Neuronal stem cell (in vitro differentiated cells): ENCODE data around the gene LYPLAL1.
"Not testable (repeated sequence)": the region's sequence is repeated elsewhere in the genome, so short reads cannot be mapped to it uniquely, and the experiment has no call there.

Source experiments
- DNase-seq: peaks from one replicate; pipeline ENCODE4 v3.0.0-alpha.2; 2013; ENCODE audit warnings: low spot score
- H2AFZ ChIP-seq: one replicate; pipeline ENCODE4 v1.6.1; 2013; ENCODE audit warnings: mild to moderate bottlenecking, low read length, inconsistent platforms
- H2AK5ac ChIP-seq: 2 replicates; pipeline ENCODE4 v1.6.1; 2013; ENCODE audit warnings: low read depth, mild to moderate bottlenecking, inconsistent platforms, low read length, moderate library complexity, mixed read lengths
- H2BK120ac ChIP-seq: 2 replicates; pipeline ENCODE4 v1.6.1; 2013; ENCODE audit warnings: low read depth, mild to moderate bottlenecking, inconsistent platforms, low read length, moderate library complexity, mixed read lengths
- H2BK12ac ChIP-seq: one replicate; pipeline ENCODE4 v1.6.1; 2013; ENCODE audit warnings: low read length, inconsistent platforms
- H2BK15ac ChIP-seq: 2 replicates; pipeline ENCODE4 v1.6.1; 2013; ENCODE audit warnings: mild to moderate bottlenecking, low read length, inconsistent platforms, mixed read lengths
- H2BK5ac ChIP-seq: one replicate; pipeline ENCODE4 v1.6.1; 2013; ENCODE audit warnings: inconsistent platforms, mild to moderate bottlenecking, low read length, moderate library complexity
- H3K14ac ChIP-seq: one replicate; pipeline ENCODE4 v1.6.1; 2013; ENCODE audit warnings: low read length, inconsistent platforms
- H3K18ac ChIP-seq: 2 replicates; pipeline ENCODE4 v1.6.1; 2013; ENCODE audit warnings: low read length, inconsistent platforms
- H3K23ac ChIP-seq: 2 replicates; pipeline ENCODE4 v1.6.1; 2013; ENCODE audit warnings: low read depth, mild to moderate bottlenecking, mixed read lengths, low read length, inconsistent platforms; ENCODE audit not compliant: poor library complexity
- H3K27ac ChIP-seq: replicated peaks from 3 replicates; pipeline ENCODE4 v1.5.1; 2013; ENCODE audit warnings: low read length, inconsistent platforms
- H3K27me3 ChIP-seq, 3 experiments: 2 replicates each; pipeline ENCODE4 v1.6.1; 2013; ENCODE audit warnings: low read length in 3 of 3, mild to moderate bottlenecking in 2 of 3, inconsistent platforms in 1 of 3, low read depth in 1 of 3, mixed read lengths in 1 of 3, moderate library complexity in 1 of 3; ENCODE audit not compliant: control insufficient read depth in 3 of 3, insufficient read depth in 3 of 3
- H3K36me3 ChIP-seq, 2 donors: replicated peaks in 1 of 2; 2 replicates each; pipeline ENCODE4 v1.6.1; 2013; ENCODE audit warnings: low read length in 2 of 2; ENCODE audit not compliant: control insufficient read depth in 2 of 2, insufficient read depth in 2 of 2
- H3K4ac ChIP-seq: 2 replicates; pipeline ENCODE4 v1.6.1; 2013; ENCODE audit warnings: inconsistent platforms, mild to moderate bottlenecking, low read length, moderate library complexity
- H3K4me1 ChIP-seq, 2 donors: 1 replicate in 1 of 2; 2 replicates in 1 of 2; pipeline ENCODE4 v1.6.1; 2013; ENCODE audit warnings: low read length in 2 of 2, low read depth in 1 of 2; ENCODE audit not compliant: control insufficient read depth in 2 of 2, insufficient read depth in 1 of 2
- H3K4me2 ChIP-seq: one replicate; pipeline ENCODE4 v1.6.1; 2013; ENCODE audit warnings: mild to moderate bottlenecking, low read length, inconsistent platforms; ENCODE audit not compliant: insufficient read depth, poor library complexity, severe bottlenecking
- H3K4me3 ChIP-seq, 2 donors: 2 replicates each; pipeline ENCODE4 v1.5.1; 2013; ENCODE audit warnings: low read length in 2 of 2, mild to moderate bottlenecking in 2 of 2, inconsistent platforms in 1 of 2, moderate library complexity in 1 of 2
- H3K79me1 ChIP-seq: one replicate; pipeline ENCODE4 v1.6.1; 2013; ENCODE audit warnings: low read depth, mild to moderate bottlenecking, inconsistent platforms, low read length, moderate library complexity
- H3K9ac ChIP-seq: one replicate; pipeline ENCODE4 v1.6.1; 2013; ENCODE audit warnings: mild to moderate bottlenecking, low read depth, low read length, inconsistent platforms; ENCODE audit not compliant: poor library complexity
- H3K9me3 ChIP-seq, 2 donors: replicated peaks in 1 of 2; 2 replicates each; pipeline versions ENCODE3 to v1.6.1; 2013; ENCODE audit warnings: low read length in 2 of 2, mild to moderate bottlenecking in 2 of 2, inconsistent platforms in 1 of 2, low read depth in 1 of 2, mixed read lengths in 1 of 2, moderate library complexity in 1 of 2; ENCODE audit not compliant: control insufficient read depth in 2 of 2, insufficient read depth in 1 of 2
- H4K8ac ChIP-seq: one replicate; pipeline ENCODE4 v1.6.1; 2013; ENCODE audit warnings: low read depth, mild to moderate bottlenecking, inconsistent platforms, low read length, moderate library complexity
- H4K91ac ChIP-seq: one replicate; pipeline ENCODE4 v1.6.1; 2013; ENCODE audit warnings: low read length, low read depth, mild to moderate bottlenecking, inconsistent platforms; ENCODE audit not compliant: poor library complexity
- WGBS, 2 donors: extraction: QIAGEN DNeasy Blood & Tissue Kit; methylation state at CpG; one replicate each; pipeline ENCODE4 v1.1.7; 2013; ENCODE audit warnings: missing lambda C conversion rate in 2 of 2, mixed read lengths in 1 of 2; ENCODE audit not compliant: insufficient read length in 2 of 2, insufficient replicate concordance in 1 of 2; ENCODE audit errors: extremely low coverage in 2 of 2; 5-methylcytosine and 5-hydroxymethylcytosine counted together

LYPLAL1 gene

DNA sequence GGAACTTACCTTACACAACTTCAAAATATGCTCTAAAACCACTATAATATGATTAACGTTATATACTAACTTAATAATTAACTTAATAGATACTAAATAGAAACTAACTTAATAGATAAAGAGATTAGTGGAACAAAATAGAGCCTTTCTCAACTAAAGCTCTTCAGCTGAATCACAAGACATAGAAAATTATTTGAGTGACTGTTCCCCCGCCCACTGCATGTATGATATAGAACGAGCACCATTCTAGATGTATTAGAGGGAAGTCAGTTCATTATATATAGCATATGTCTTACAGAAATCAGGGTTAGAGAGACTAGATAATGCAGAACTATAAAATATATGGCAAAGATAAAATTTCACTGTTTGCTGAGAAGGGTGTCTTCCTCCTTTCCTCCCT is 16.3 kb downstream of the LYPLAL1 start:
- Histone ChIP-seq H3K4me3 (no peak overlapping the region), H4K91ac (no peak overlapping the region), H3K14ac (no peak overlapping the region), H3K18ac (no peak overlapping the region), H3K4me2 (no peak overlapping the region), H3K4me1 (no peaks in the 10 kb centered on the region), H3K36me3 (peaks cover 0 to 24% of the 10 kb centered on the region in 2 donors), H2AFZ (no peak overlapping the region), H3K27ac (no peak overlapping the region), H3K9me3 (peaks cover 0 to 9% of the 10 kb centered on the region in 2 donors), H2BK15ac (no peak overlapping the region), H3K9ac (no peak overlapping the region), H2AK5ac (no peak overlapping the region), H4K8ac (no peak overlapping the region), H3K27me3 (no peaks in the 10 kb centered on the region), H3K4ac (no peak overlapping the region), H2BK12ac (no peak overlapping the region), H2BK5ac (no peak overlapping the region), H3K79me1 (peaks cover 1% of the 10 kb centered on the region), H3K23ac (no peak overlapping the region), H2BK120ac (no peak overlapping the region)
- DNase-seq: no peak
- no CpG with 5 or more reads among the region's 3 CpGs for whole genome bisulfite sequencing, 2 donors

- no CpG with 5 or more reads among the region's 3 CpGs for WGBS, 2 donors
- no peak overlapping the region for H4K91ac ChIP-seq
- H3K9me3 ChIP-seq: peaks cover 0 to 4% of the 10 kb centered on the region in 2 donors
- H2BK5ac ChIP-seq: no peak overlapping the region
- no peaks in the 10 kb centered on the region for H3K27me3 ChIP-seq
- no peak overlapping the region for H2BK15ac ChIP-seq
- no peak overlapping the region for H3K4me2 ChIP-seq
- H2AK5ac ChIP-seq: no peak overlapping the region
- peaks cover under 1% of the 10 kb centered on the region for H3K79me1 ChIP-seq
- H3K23ac ChIP-seq: no peak overlapping the region
- H3K27ac ChIP-seq: no peak overlapping the region
- H3K18ac ChIP-seq: no peak overlapping the region
- H2AFZ ChIP-seq: no peak overlapping the region
- no peak overlapping the region for H3K4ac ChIP-seq
- no peak overlapping the region for H3K4me3 ChIP-seq
- peaks cover 0 to 27% of the 10 kb centered on the region in 2 donors for H3K36me3 ChIP-seq
- DNase-seq: no peak
- no peak overlapping the region for H2BK120ac ChIP-seq
- H4K8ac ChIP-seq: no peak overlapping the region
- no peak overlapping the region for H2BK12ac ChIP-seq
- no peaks in the 10 kb centered on the region for H3K4me1 ChIP-seq
- no peak overlapping the region for H3K9ac ChIP-seq
- H3K14ac ChIP-seq: no peak overlapping the region
These were observed 16.9 kb downstream of the LYPLAL1 start for GRCh38 chr1:219190605-219191004.

- H3K9ac ChIP-seq, H3K27ac ChIP-seq, H3K27me3 ChIP-seq, H3K4ac ChIP-seq, H3K14ac ChIP-seq, H2BK12ac ChIP-seq, H2BK120ac ChIP-seq, H4K8ac ChIP-seq, H3K4me3 ChIP-seq, H2AK5ac ChIP-seq, DNase-seq, H2AFZ ChIP-seq, H2BK5ac ChIP-seq, H3K23ac ChIP-seq, H3K18ac ChIP-seq, H3K4me1 ChIP-seq, H3K9me3 ChIP-seq, H4K91ac ChIP-seq, H3K4me2 ChIP-seq, H3K79me1 ChIP-seq, H2BK15ac ChIP-seq: not testable (repeated sequence)
- peaks cover 2 to 49% of the 10 kb centered on the region in 2 donors for H3K36me3 ChIP-seq
- WGBS, 2 donors: no CpG with 5 or more reads among the region's 3 CpGs
These were observed 22.2 kb downstream of the LYPLAL1 start for GRCh38 chr1:219195833-219196232.

DNA sequence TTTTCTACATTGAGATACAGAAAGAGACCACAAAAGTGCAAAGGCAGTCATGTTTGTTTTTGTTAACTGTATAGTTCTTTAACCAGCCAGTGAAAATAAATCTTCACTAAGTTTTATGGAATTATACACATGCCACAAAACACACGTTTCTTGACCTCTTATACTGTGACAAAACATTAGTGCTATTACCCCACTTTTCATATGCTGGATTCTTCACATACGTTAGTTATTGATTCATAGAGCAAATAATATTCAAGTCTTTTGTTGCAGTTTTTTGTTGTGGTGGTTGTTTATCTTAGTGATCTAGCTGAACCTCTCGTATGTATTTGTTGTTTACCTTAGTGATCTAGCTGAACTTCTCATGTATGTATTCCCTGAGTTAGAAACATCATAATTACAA is 28.0 kb downstream of the LYPLAL1 start:
- Histone ChIP-seq H3K23ac (no peak overlapping the region), H3K36me3 (peaks cover 2 to 15% of the 10 kb centered on the region in 2 donors), H3K4me2 (no peak overlapping the region), H3K9me3 (peaks cover 0 to 2% of the 10 kb centered on the region in 2 donors), H3K27me3 (no peaks in the 10 kb centered on the region), H3K4ac (no peak overlapping the region), H2BK15ac (no peak overlapping the region), H2AFZ (no peak overlapping the region), H2BK5ac (no peak overlapping the region), H2BK120ac (no peak overlapping the region), H3K14ac (no peak overlapping the region), H4K8ac (no peak overlapping the region), H2AK5ac (no peak overlapping the region), H3K4me1 (no peaks in the 10 kb centered on the region), H3K27ac (no peak overlapping the region), H3K4me3 (no peak overlapping the region), H3K18ac (no peak overlapping the region), H2BK12ac (no peak overlapping the region), H4K91ac (no peak overlapping the region), H3K9ac (no peak overlapping the region), H3K79me1 (no peaks in the 10 kb centered on the region)
- DNase-seq: no peak
- no CpG with 5 or more reads among the region's 3 CpGs for WGBS, 2 donors
